Karpas-422 (cell line): ENCODE results near the gene FZR1. TPM values are rescaled to one million over a fixed set of nuclear protein-coding genes. Genes with fewer than 3 reads are reported as not detected.
A peak's percentile ranks its signal among the peaks of the same experiment; 100 is the strongest.
"Not testable (repeated sequence)": the region's sequence is repeated elsewhere in the genome, so short reads cannot be mapped to it uniquely, and the experiment has no call there.

Experiments
- DNase-seq: peaks from one replicate; pipeline ENCODE4 v3.0.0-alpha.2; 2015
- H2AFZ ChIP-seq: fragments of 200-600 bp; sonication (generic); 2 replicates; pipeline ENCODE4 v1.6.1; 2014; ENCODE audit warnings: antibody characterized with exemption, low read length, mixed read lengths
- H3K27ac ChIP-seq: fragments of 200-600 bp; sonication (generic); 2 replicates; pipeline ENCODE4 v1.5.1; 2014; ENCODE audit warnings: mild to moderate bottlenecking, low read length, moderate library complexity
- H3K27me3 ChIP-seq: fragments of 200-600 bp; sonication (generic); 2 replicates; pipeline ENCODE4 v1.6.1; 2014; ENCODE audit warnings: low read length, mixed read lengths
- H3K36me3 ChIP-seq: fragments of 200-600 bp; sonication (generic); 2 replicates; pipeline ENCODE4 v1.6.1; 2014; ENCODE audit warnings: low read length, mixed read lengths; ENCODE audit not compliant: insufficient read depth
- H3K4me1 ChIP-seq: fragments of 200-600 bp; sonication (generic); 2 replicates; pipeline ENCODE4 v1.6.1; 2014; ENCODE audit warnings: mild to moderate bottlenecking, low read length, mixed read lengths
- H3K4me2 ChIP-seq: fragments of 200-600 bp; sonication (generic); 2 replicates; pipeline ENCODE4 v1.6.1; 2014; ENCODE audit warnings: low read length, low read depth, mild to moderate bottlenecking; ENCODE audit not compliant: poor library complexity, severe bottlenecking
- H3K4me3 ChIP-seq: fragments of 200-600 bp; sonication (generic); 2 replicates; pipeline ENCODE4 v1.5.1; 2014; ENCODE audit warnings: mild to moderate bottlenecking, antibody characterized with exemption, low read length, mixed read lengths
- H3K79me2 ChIP-seq: fragments of 200-600 bp; sonication (generic); 2 replicates; pipeline ENCODE4 v1.6.1; 2014; ENCODE audit warnings: mild to moderate bottlenecking, low read length, mixed read lengths
- H3K9ac ChIP-seq: fragments of 200-600 bp; sonication (generic); 2 replicates; pipeline ENCODE4 v1.6.0; 2014; ENCODE audit warnings: low read length
- H3K9me2 ChIP-seq: fragments of 200-600 bp; sonication (generic), shearing (Covaris generic); replicated peaks from 2 replicates; pipeline ENCODE4 v1.6.0; 2014; ENCODE audit warnings: mild to moderate bottlenecking, low read length, moderate library complexity; ENCODE audit not compliant: insufficient read depth
- H3K9me3 ChIP-seq: fragments of 300-700, 200-600 bp; sonication (generic); 2 replicates; pipeline ENCODE4 v1.6.1; 2014; ENCODE audit warnings: low read length, mixed read lengths
- H4K20me1 ChIP-seq: fragments of 200-600 bp; sonication (generic); 2 replicates; pipeline ENCODE4 v1.6.1; 2014; ENCODE audit warnings: mild to moderate bottlenecking, antibody characterized with exemption, low read length, low read depth; ENCODE audit not compliant: insufficient read depth
- total RNA-seq: library from RNA; depleted of rRNA; stranded (reverse); fragments of >200 nt; shearing (Covaris generic); gene quantifications from 2 replicates; pipeline ENCODE4 v1.2.3, GENCODE V29; 2014; ENCODE audit warnings: low replicate concordance

FZR1 gene
- total RNA-seq, 1 experiment from 2014 or later: 22.8 TPM

DNA sequence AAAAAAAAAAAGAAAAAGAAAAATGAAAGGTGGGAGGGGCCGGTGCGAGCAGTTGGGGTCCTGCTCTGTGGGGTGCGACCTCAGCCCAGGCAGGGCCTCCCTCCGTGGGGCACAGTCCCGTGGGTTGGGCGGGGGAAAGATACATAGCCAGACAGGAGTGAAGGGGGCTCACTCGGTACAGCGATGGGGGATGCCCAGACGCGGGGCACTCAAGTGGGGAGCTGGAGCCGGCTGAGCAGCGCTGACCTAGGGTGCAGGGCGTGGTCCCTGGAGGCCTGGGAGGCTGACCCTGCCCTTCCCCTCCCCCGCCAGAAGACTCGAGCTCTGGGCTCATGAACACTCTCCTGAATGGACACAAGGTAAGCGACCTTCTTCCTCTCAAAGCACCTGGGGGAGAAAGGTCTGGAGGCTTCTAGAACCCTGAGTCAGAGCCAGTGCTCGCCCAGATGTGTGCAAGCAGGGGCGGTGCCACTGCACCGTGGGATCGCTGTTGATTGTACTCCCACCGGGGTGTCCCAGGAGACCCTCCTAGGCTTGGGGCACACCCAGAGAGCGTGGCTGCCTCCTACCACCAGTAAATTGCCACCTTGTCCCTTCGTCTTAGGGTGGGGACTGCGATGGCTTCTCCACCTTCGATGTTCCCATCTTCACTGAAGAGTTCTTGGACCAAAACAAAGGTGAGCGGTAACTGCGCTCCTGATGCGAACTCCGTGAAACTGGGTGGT lies 70.0 kb downstream of the FZR1 start:
- H3K79me2 ChIP-seq: peaks cover 13% of the 10 kb centered on the region
- H3K4me1 ChIP-seq: peaks cover 10% of the 10 kb centered on the region
- H2AFZ ChIP-seq: no peak overlapping the region
- H4K20me1 ChIP-seq: peaks cover 7% of the 10 kb centered on the region; the same call in 1 of the 2 replicates
- H3K36me3 ChIP-seq: peaks cover 10% of the 10 kb centered on the region; the same call in 1 of the 2 replicates
- no peak overlapping the region for H3K4me2 ChIP-seq
- DNase-seq: peak; percentile 40
- H3K4me3 ChIP-seq: no peak overlapping the region
- H3K9ac ChIP-seq: no peak overlapping the region
- no peaks in the 10 kb centered on the region for H3K9me2 ChIP-seq
- H3K27ac ChIP-seq: no peak overlapping the region
- H3K27me3 ChIP-seq: no peaks in the 10 kb centered on the region
- no peaks in the 10 kb centered on the region for H3K9me3 ChIP-seq

DNA sequence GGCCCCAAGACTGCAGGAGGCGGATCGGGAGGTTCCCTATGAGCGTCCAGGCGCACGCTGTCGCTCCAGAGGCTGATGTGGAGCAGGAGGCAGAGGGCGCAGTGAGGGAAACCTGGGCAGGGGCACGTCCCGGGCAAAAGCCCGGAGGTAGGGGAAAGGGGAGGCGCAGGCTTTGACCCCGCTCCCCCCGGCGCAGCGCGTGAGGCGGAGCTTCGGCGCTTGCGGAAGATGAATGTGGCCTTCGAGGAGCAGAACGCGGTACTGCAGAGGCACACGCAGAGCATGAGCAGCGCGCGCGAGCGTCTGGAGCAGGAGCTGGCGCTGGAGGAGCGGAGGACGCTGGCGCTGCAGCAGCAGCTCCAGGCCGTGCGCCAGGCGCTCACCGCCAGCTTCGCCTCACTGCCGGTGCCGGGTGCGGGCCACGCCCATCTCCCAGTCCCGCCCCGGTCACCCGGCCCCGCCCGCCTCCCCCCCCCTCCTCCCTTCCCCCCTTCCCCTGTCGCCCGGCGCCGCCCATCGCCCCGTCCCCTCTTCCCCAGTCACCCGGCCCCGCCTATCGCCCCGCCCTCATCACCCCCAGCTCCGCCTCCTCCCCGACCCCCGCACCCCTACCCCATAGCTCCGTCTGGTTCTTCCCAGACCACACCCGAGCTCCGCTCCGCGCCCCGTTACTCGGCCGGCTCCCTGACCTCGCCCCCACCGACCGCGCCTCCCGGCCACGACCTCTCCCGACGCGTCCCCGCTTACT lies 70.8 kb downstream of the FZR1 start:
- Histone ChIP-seq H4K20me1 (peaks cover 7% of the 10 kb centered on the region; the same call in 1 of the 2 replicates), H3K4me1 (peaks cover 9% of the 10 kb centered on the region), H3K36me3 (peaks cover 10% of the 10 kb centered on the region; the same call in 1 of the 2 replicates), H3K9ac (no peak overlapping the region), H3K4me2 (no peak overlapping the region), H3K9me2 (no peaks in the 10 kb centered on the region), H3K27ac (no peak overlapping the region), H2AFZ (no peak overlapping the region), H3K9me3 (no peaks in the 10 kb centered on the region), H3K4me3 (no peak overlapping the region), H3K27me3 (no peaks in the 10 kb centered on the region), H3K79me2 (peaks cover 10% of the 10 kb centered on the region)
- peak; percentile 42 for DNase-seq

DNA sequence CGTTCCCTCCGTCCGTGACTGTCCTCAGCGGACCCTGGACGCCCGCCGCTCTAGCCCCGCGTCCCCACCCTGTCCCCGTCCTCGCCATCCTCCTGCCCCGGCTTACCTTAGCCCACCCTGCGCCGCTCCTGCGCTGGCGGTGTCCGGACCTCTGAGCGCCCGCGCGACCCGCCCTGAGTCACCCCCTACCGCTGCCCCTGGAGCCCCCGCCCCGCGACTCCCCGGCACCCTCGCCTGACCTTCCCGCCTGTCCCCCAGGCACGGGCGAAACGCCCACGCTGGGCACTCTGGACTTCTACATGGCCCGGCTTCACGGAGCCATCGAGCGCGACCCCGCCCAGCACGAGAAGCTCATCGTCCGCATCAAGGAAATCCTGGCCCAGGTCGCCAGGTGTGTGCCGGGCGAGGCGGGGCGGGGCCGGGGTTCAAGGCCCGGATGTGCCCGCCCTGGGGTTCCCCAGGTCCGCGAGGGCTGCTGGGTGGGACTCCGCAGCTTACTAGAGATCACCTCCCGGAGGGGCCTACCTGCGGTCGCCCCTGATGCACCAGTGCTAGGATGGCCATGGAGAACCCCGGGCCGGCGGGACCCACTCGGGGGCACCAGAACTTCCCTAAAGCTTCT lies 71.7 kb downstream of the FZR1 start:
- Histone ChIP-seq H3K9ac (no peak overlapping the region), H3K9me2 (no peaks in the 10 kb centered on the region), H4K20me1 (peaks cover 7% of the 10 kb centered on the region; the same call in 1 of the 2 replicates), H3K36me3 (peaks cover 10% of the 10 kb centered on the region; the same call in 1 of the 2 replicates), H3K27me3 (no peaks in the 10 kb centered on the region), H3K79me2 (peaks cover 5% of the 10 kb centered on the region; the same call in 1 of the 2 replicates), H3K4me3 (no peak overlapping the region), H3K4me1 (peaks cover 4% of the 10 kb centered on the region; the same call in 1 of the 2 replicates), H2AFZ (no peak overlapping the region), H3K4me2 (no peak overlapping the region), H3K27ac (no peak overlapping the region), H3K9me3 (no peaks in the 10 kb centered on the region)
- DNase-seq: peak; percentile 16

DNA sequence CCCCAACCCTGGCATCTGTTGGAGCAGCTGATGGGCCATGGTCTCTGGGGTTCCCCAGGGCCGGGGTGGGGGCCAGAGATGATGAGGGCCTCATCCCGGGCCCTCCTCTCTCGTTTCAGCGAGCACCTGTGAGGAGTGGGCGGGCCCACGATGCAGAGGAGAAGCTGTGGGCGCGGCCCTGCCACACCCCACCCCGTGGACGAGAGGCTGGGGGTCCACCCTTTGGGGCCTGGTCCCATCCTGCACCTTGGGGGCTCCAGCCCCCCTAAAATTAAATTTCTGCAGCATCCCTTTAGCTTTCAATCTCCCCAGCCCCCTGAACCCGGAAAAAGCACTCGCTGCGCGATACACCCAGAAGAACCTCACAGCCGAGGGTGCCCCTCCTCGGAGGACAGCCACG lies 72.3 kb downstream of the FZR1 start:
- Histone ChIP-seq H4K20me1 (peaks cover 7% of the 10 kb centered on the region; the same call in 1 of the 2 replicates), H3K4me1 (peaks cover 2% of the 10 kb centered on the region; the same call in 1 of the 2 replicates), H3K9me3 (no peaks in the 10 kb centered on the region), H2AFZ (no peak overlapping the region), H3K36me3 (peaks cover 10% of the 10 kb centered on the region; the same call in 1 of the 2 replicates), H3K4me2 (no peak overlapping the region), H3K27me3 (no peaks in the 10 kb centered on the region), H3K9ac (no peak overlapping the region), H3K9me2 (no peaks in the 10 kb centered on the region), H3K79me2 (peaks cover 2% of the 10 kb centered on the region; the same call in 1 of the 2 replicates), H3K27ac (no peak overlapping the region), H3K4me3 (no peak overlapping the region)
- DNase-seq: peak; percentile 27

DNA sequence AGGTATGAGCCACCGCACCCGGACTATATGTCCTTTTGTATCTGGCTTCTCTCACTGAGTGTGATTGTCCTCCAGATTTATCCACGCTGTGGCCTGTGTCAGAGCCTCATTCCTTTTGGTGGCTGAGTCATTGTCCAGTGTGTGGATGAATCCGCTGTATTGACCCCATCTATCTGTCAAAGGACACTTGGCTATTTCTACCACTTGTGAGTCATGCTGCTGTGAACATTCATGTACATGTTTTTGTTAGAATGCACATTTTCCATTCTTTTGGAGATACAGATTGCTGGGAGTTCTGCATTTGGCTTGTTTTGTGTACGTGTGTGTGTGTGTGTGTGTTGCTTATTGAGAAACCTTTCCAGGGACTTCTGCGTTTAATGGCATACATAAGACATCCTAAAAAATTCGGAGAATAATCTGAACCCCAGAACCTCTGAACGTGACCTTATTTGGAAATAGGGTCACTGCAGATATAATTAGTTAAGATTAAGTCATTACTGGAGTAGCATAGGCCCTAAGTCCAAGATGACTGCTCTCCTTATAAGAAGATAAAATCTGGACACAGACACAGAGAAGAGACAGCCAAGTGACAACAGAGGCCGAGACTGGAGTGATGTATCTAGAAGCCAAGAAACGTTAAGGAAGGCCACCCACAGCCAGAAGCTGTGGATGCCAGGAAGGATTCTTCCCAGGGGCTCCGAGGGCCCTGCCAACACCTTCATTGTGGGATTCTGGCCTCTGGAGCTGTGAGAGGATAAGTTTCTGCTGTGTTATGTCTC lies 74.2 kb downstream of the FZR1 start:
- 0 out of 2 replicates have a peak, but pooled peaks cover 4% of the 10 kb centered on the region for H3K36me3 ChIP-seq
- H3K4me3 ChIP-seq: no peak overlapping the region
- no peak overlapping the region for H3K27ac ChIP-seq
- no peak overlapping the region for H3K9ac ChIP-seq
- H3K9me2 ChIP-seq: no peaks in the 10 kb centered on the region
- no peaks in the 10 kb centered on the region for H3K79me2 ChIP-seq
- no peaks in the 10 kb centered on the region for H3K4me1 ChIP-seq
- H3K27me3 ChIP-seq: no peaks in the 10 kb centered on the region
- H3K4me2 ChIP-seq: no peak overlapping the region
- H4K20me1 ChIP-seq: peaks cover 1% of the 10 kb centered on the region; the same call in 1 of the 2 replicates
- peak; percentile 40 for DNase-seq
- no peak overlapping the region for H2AFZ ChIP-seq
- no peaks in the 10 kb centered on the region for H3K9me3 ChIP-seq

DNA sequence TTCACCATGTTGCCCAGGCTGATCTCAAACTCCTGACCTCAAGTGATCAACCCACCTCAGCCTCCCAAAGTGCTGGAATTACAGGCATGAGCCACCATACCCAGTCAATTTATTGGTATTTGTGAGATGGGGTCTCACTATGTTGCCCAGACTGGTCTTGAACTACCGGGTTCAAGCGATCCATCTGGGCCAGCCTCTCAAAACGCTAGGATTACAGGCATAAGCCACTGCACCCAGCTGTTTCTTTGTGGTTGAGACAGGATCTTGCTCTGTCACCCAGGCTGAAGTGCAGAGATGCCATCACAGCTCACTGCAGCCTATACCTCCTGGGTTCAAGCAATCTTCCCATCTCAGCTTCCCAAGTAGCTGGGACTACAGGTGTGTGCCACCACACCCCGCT lies 75.7 kb downstream of the FZR1 start:
- not testable (repeated sequence) for H4K20me1 ChIP-seq, H3K27me3 ChIP-seq, H3K9me2 ChIP-seq, H3K9ac ChIP-seq, H3K4me1 ChIP-seq, H2AFZ ChIP-seq, H3K4me2 ChIP-seq, H3K4me3 ChIP-seq, H3K79me2 ChIP-seq, H3K9me3 ChIP-seq, H3K36me3 ChIP-seq, H3K27ac ChIP-seq
- peak; percentile 37 for DNase-seq

DNA sequence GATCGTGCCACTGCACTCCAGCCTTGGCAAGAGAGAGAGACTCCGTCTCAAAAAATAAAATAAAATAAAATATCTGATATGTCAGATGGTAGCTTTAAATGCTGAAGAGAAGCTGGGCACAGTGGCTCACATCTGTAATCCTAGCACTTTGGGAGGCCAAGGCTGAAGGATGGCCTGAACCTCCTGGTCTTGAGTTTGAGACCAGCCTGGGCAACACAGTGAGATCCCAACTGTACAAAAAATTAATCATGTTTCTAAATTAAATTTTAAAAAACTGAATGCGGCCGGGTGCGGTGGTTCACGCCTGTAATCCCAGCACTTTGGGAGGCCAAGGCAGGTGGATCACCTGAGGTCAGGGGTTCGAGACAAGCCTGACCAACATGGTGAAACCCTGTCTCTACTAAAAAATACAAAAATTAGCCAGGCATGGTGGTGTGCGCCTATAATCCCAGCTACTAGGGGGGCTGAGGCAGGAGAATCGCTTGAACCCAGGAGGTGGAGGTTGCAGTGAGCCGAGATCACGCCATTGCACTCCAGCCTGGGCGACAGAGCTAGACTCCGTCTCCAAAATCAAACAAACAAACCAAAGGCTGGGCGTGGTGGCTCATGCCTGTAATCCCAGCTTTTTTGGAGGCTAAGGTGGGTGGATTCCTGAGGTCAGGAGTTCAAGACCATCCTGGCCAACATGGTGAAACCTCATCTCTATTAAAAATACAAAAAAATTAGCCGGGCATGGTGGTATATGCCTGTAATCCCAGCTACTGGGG lies 78.1 kb downstream of the FZR1 start:
- not testable (repeated sequence) for H2AFZ ChIP-seq, H3K9me3 ChIP-seq, H3K79me2 ChIP-seq, H3K36me3 ChIP-seq, H3K9me2 ChIP-seq, H3K27ac ChIP-seq, H3K9ac ChIP-seq, H3K27me3 ChIP-seq, H3K4me2 ChIP-seq, H4K20me1 ChIP-seq, H3K4me1 ChIP-seq, H3K4me3 ChIP-seq
- DNase-seq: peak; percentile 29
